SKM-1 (cell line): ENCODE results near the gene PCSK6.

Source experiments
- DNase-seq: peaks from one replicate; lab custom pipeline; 2025; ENCODE audit not compliant: unreplicated experiment; lab: John Stamatoyannopoulos, UW

The PCSK6 gene

GRCh38 chr15:101499863-101500713, 10.6 kb upstream of the PCSK6 start:
- peak; percentile 12 for DNase-seq

GRCh38 chr15:101498717-101499480, 9.4 kb upstream of the PCSK6 start:
- no peak for DNase-seq

- DNase-seq: no peak
Measured at GRCh38 chr15:101498076-101498716, 8.7 kb upstream of the PCSK6 start.

- no peak for DNase-seq
Measured at GRCh38 chr15:101497484-101498034, 8.1 kb upstream of the PCSK6 start.

- DNase-seq: no peak
Measured at GRCh38 chr15:101497017-101497416, 7.5 kb upstream of the PCSK6 start.

- DNase-seq: peak; percentile 25
Measured at GRCh38 chr15:101496198-101496986, 6.9 kb upstream of the PCSK6 start.

GRCh38 chr15:101495334-101496197, 6.1 kb upstream of the PCSK6 start:
- no peak for DNase-seq

GRCh38 chr15:101494251-101494796, 4.8 kb upstream of the PCSK6 start:
- DNase-seq: no peak

GRCh38 chr15:101492766-101493692, 3.5 kb upstream of the PCSK6 start:
- no peak for DNase-seq

- no peak for DNase-seq
Measured at GRCh38 chr15:101491734-101492640, 2.5 kb upstream of the PCSK6 start.

GRCh38 chr15:101490922-101491733, 1.6 kb upstream of the PCSK6 start:
- DNase-seq: no peak

GRCh38 chr15:101490408-101490891, 943 bp upstream of the PCSK6 start:
- DNase-seq: no peak

- DNase-seq: peak; percentile 10
Measured at GRCh38 chr15:101489237-101489598, 289 bp downstream of the PCSK6 start.

GRCh38 chr15:101488300-101489164, 975 bp downstream of the PCSK6 start:
- DNase-seq: no peak

GRCh38 chr15:101486696-101487459, 2.6 kb downstream of the PCSK6 start:
- no peak for DNase-seq
